ENCODE measurements around the gene CKAP2L.

CKAP2L gene

GRCh38 chr2:112712903-112713584, 51.4 kb downstream of the CKAP2L start:
- H3K9me3 ChIP-seq (ENCODE audit: insufficient read depth, low read length): no peaks in the 10 kb centered on the region
- peaks cover 30% of the 10 kb centered on the region for H3K4me1 ChIP-seq (ENCODE audit: low read length)
- no peak for TF ChIP-seq EZH2phosphoT487 (IDR thresholded peaks at IDR 0.05; ENCODE audit: low read depth)
- TF ChIP-seq, protein P1, sequence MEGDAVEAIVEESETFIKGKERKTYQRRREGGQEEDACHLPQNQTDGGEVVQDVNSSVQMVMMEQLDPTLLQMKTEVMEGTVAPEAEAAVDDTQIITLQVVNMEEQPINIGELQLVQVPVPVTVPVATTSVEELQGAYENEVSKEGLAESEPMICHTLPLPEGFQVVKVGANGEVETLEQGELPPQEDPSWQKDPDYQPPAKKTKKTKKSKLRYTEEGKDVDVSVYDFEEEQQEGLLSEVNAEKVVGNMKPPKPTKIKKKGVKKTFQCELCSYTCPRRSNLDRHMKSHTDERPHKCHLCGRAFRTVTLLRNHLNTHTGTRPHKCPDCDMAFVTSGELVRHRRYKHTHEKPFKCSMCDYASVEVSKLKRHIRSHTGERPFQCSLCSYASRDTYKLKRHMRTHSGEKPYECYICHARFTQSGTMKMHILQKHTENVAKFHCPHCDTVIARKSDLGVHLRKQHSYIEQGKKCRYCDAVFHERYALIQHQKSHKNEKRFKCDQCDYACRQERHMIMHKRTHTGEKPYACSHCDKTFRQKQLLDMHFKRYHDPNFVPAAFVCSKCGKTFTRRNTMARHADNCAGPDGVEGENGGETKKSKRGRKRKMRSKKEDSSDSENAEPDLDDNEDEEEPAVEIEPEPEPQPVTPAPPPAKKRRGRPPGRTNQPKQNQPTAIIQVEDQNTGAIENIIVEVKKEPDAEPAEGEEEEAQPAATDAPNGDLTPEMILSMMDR (IDR thresholded peaks at IDR 0.05; ENCODE audit: low read depth, low read length): no peak
- H2AFZ ChIP-seq (ENCODE audit: low read depth, low read length): no peak overlapping the region
- H3K4me3 ChIP-seq (ENCODE audit: low read length): no peak overlapping the region
- H3K27ac ChIP-seq (ENCODE audit: low read length): no peak overlapping the region
- no peaks in the 10 kb centered on the region for H3K27me3 ChIP-seq (ENCODE audit: low read depth, low read length)
- H3K36me3 ChIP-seq (replicated peaks; ENCODE audit: low read depth, low read length): no peaks in the 10 kb centered on the region
- H3K4me2 ChIP-seq (ENCODE audit: low read length): no peak overlapping the region
- H3K9ac ChIP-seq (ENCODE audit: low read length): no peak overlapping the region
- H3K79me2 ChIP-seq (ENCODE audit: low read length): no peaks in the 10 kb centered on the region
- H4K20me1 ChIP-seq (ENCODE audit: insufficient read depth, low read length): no peaks in the 10 kb centered on the region

GRCh38 chr2:112712465-112712864, 51.9 kb downstream of the CKAP2L start:
- Histone ChIP-seq H4K20me1 (ENCODE audit: insufficient read depth, low read length) (no peaks in the 10 kb centered on the region), H3K79me2 (ENCODE audit: low read length) (no peaks in the 10 kb centered on the region)

GRCh38 chr2:112710956-112711750, 53.3 kb downstream of the CKAP2L start:
- no peak for TF ChIP-seq EZH2phosphoT487 (IDR thresholded peaks at IDR 0.05; ENCODE audit: low read depth)
- TF ChIP-seq, protein P1 (IDR thresholded peaks at IDR 0.05; ENCODE audit: low read depth, low read length): no peak
- Histone ChIP-seq H4K20me1 (ENCODE audit: insufficient read depth, low read length) (no peaks in the 10 kb centered on the region), H3K9me3 (ENCODE audit: insufficient read depth, low read length) (no peaks in the 10 kb centered on the region), H3K79me2 (ENCODE audit: low read length) (no peaks in the 10 kb centered on the region), H3K36me3 (replicated peaks; ENCODE audit: low read depth, low read length) (no peaks in the 10 kb centered on the region), H3K4me3 (ENCODE audit: low read length) (no peak overlapping the region), H2AFZ (ENCODE audit: low read depth, low read length) (no peak overlapping the region), H3K4me1 (ENCODE audit: low read length) (peaks cover 49% of the 10 kb centered on the region), H3K27ac (ENCODE audit: low read length) (no peak overlapping the region), H3K27me3 (ENCODE audit: low read depth, low read length) (no peaks in the 10 kb centered on the region), H3K4me2 (ENCODE audit: low read length) (no peak overlapping the region), H3K9ac (ENCODE audit: low read length) (no peak overlapping the region)

More at GRCh38 chr2:112712465-112712864, 51.9 kb downstream of the CKAP2L start:
- no peak overlapping the region for H3K4me2 ChIP-seq (ENCODE audit: low read length)
- no peaks in the 10 kb centered on the region for H3K27me3 ChIP-seq (ENCODE audit: low read depth, low read length)
- H3K4me1 ChIP-seq (ENCODE audit: low read length): peaks cover 36% of the 10 kb centered on the region
- H3K9ac ChIP-seq (ENCODE audit: low read length): no peak overlapping the region
- no peak overlapping the region for H2AFZ ChIP-seq (ENCODE audit: low read depth, low read length)
- H3K4me3 ChIP-seq (ENCODE audit: low read length): no peak overlapping the region
- no peak overlapping the region for H3K27ac ChIP-seq (ENCODE audit: low read length)
- no peaks in the 10 kb centered on the region for H3K36me3 ChIP-seq (replicated peaks; ENCODE audit: low read depth, low read length)
- H3K9me3 ChIP-seq (ENCODE audit: insufficient read depth, low read length): no peaks in the 10 kb centered on the region
- TF ChIP-seq, protein P1 (IDR thresholded peaks at IDR 0.05; ENCODE audit: low read depth, low read length): no peak
- TF ChIP-seq EZH2phosphoT487 (IDR thresholded peaks at IDR 0.05; ENCODE audit: low read depth): no peak

DNA sequence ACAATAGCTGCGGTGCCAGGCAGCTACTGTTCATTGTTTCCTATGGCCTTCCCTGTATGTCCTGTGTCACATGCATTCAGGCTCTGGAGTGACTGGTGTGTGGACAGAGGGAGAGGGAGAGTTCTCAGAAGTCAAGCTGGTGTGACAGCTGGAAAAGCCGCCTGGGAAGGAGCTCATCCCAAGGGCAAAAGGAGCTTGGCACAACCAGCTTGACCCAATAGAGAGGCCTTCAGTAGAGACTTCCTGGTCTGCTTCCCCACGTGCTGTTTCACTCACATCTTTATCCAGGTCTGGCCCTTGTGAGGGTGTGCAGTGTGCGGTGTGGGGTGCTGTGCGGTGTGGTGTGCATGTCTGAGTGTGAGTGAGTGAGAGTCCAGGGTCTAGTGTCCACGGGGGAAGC, 54.7 kb downstream of the CKAP2L start:
- peak overlapping the region; percentile 97 for H3K27ac ChIP-seq (ENCODE audit: low read length)
- H3K79me2 ChIP-seq (ENCODE audit: low read length): no peaks in the 10 kb centered on the region
- H2AFZ ChIP-seq (ENCODE audit: low read depth, low read length): peak overlapping the region; percentile 47; the same call in 1 of the 2 replicates
- H3K36me3 ChIP-seq (replicated peaks; ENCODE audit: low read depth, low read length): no peaks in the 10 kb centered on the region
- H3K4me2 ChIP-seq (ENCODE audit: low read length): no peak overlapping the region
- peaks cover 60% of the 10 kb centered on the region for H3K4me1 ChIP-seq (ENCODE audit: low read length)
- no peak overlapping the region for H3K4me3 ChIP-seq (ENCODE audit: low read length)
- no peaks in the 10 kb centered on the region for H3K27me3 ChIP-seq (ENCODE audit: low read depth, low read length)
- no peak overlapping the region; the same call in 1 of the 2 replicates for H3K9ac ChIP-seq (ENCODE audit: low read length)
- no peaks in the 10 kb centered on the region for H3K9me3 ChIP-seq (ENCODE audit: insufficient read depth, low read length)
- no peaks in the 10 kb centered on the region for H4K20me1 ChIP-seq (ENCODE audit: insufficient read depth, low read length)
- TF ChIP-seq, protein P1 (IDR thresholded peaks at IDR 0.05; ENCODE audit: low read depth, low read length): no peak
- no peak for TF ChIP-seq EZH2phosphoT487 (IDR thresholded peaks at IDR 0.05; ENCODE audit: low read depth)

All from OCI-LY3 (cell line).